ENCODE measurements around the gene SERPINB1.

The SERPINB1 gene

GRCh38 chr6:2783188-2783963 is 58.3 kb downstream of the SERPINB1 start:
- no peak for DNase-seq (ENCODE audit: low spot score)
- TF ChIP-seq CTCF (IDR thresholded peaks at IDR 0.05; ENCODE audit: extremely low read depth, insufficient read depth, missing control alignments) = no peak
- in situ Hi-C loops (cut with MboI; ENCODE audit: low pct_unique_long_range_greater_than_20kb, low sequenced_read_pairs, unreplicated experiment) = no loop called here

- TF ChIP-seq CTCF (IDR thresholded peaks at IDR 0.05; ENCODE audit: extremely low read depth, insufficient read depth, missing control alignments) = no peak
- DNase-seq (ENCODE audit: low spot score) = no peak
- in situ Hi-C loops (cut with MboI; ENCODE audit: low pct_unique_long_range_greater_than_20kb, low sequenced_read_pairs, unreplicated experiment) = no loop called here
Observed at GRCh38 chr6:2782825-2783187, 58.9 kb downstream of the SERPINB1 start.

GRCh38 chr6:2782356-2782708 is 59.3 kb downstream of the SERPINB1 start:
- no peak for DNase-seq (ENCODE audit: low spot score)
- in situ Hi-C loops (cut with MboI; ENCODE audit: low pct_unique_long_range_greater_than_20kb, low sequenced_read_pairs, unreplicated experiment) = no loop called here
- TF ChIP-seq CTCF (IDR thresholded peaks at IDR 0.05; ENCODE audit: extremely low read depth, insufficient read depth, missing control alignments) = no peak

Measured in GM13977 (cell line).